ENCODE results near the gene ZNF366.

The ZNF366 gene

GRCh38 chr5:72438141-72438540 is 69.1 kb downstream of the ZNF366 start:
- DNase-seq (ENCODE audit: extremely low spot score) = no peak
- no peak for TF ChIP-seq SP1 (IDR thresholded peaks at IDR 0.05)
- no peak for TF ChIP-seq FOXA1 (IDR thresholded peaks at IDR 0.05)
- no peak for TF ChIP-seq BHLHE40 (IDR thresholded peaks at IDR 0.05; ENCODE audit: borderline replicate concordance)
- no peak for TF ChIP-seq TARDBP (IDR thresholded peaks at IDR 0.05)
- no peak for TF ChIP-seq NFRKB (IDR thresholded peaks at IDR 0.05)
- no peak for TF ChIP-seq FOXM1 (IDR thresholded peaks at IDR 0.05; ENCODE audit: borderline replicate concordance)
- TF ChIP-seq SUZ12 (IDR thresholded peaks at IDR 0.05) = no peak
- TF ChIP-seq ARNT (IDR thresholded peaks at IDR 0.05) = no peak
- no peak for TF ChIP-seq ZNF384 (IDR thresholded peaks at IDR 0.05)
- no peak for TF ChIP-seq ELF4 (IDR thresholded peaks at IDR 0.05)
- TF ChIP-seq CTBP1 (IDR thresholded peaks at IDR 0.05; ENCODE audit: borderline replicate concordance) = no peak
- no peak for TF ChIP-seq PKNOX1 (IDR thresholded peaks at IDR 0.05)
- ChIA-PET POLR2A (no interaction called here), CTCF (interaction anchor here (0.6 kb wide), 1 partner anchor 381 kb away, joined by 7 read pairs; no protein-coding TSS in a partner anchor)

GRCh38 chr5:72436796-72437471 is 70.3 kb downstream of the ZNF366 start:
- no peak for DNase-seq (ENCODE audit: extremely low spot score)
- CTCF ChIA-PET = no interaction called here
- TF ChIP-seq ELF4 (IDR thresholded peaks at IDR 0.05) = no peak
- TF ChIP-seq SP1 (IDR thresholded peaks at IDR 0.05) = no peak
- no peak for TF ChIP-seq ARNT (IDR thresholded peaks at IDR 0.05)
- no peak for TF ChIP-seq CTBP1 (IDR thresholded peaks at IDR 0.05; ENCODE audit: borderline replicate concordance)
- TF ChIP-seq NFRKB (IDR thresholded peaks at IDR 0.05) = no peak
- no peak for TF ChIP-seq PKNOX1 (IDR thresholded peaks at IDR 0.05)
- no peak for TF ChIP-seq L3MBTL2 (conservative IDR thresholded peaks at IDR 0.05)
- TF ChIP-seq ZNF384 (IDR thresholded peaks at IDR 0.05) = no peak
- TF ChIP-seq FOXK2 (IDR thresholded peaks at IDR 0.05) = no peak
- TF ChIP-seq TARDBP (IDR thresholded peaks at IDR 0.05) = no peak
- TF ChIP-seq FOXM1 (IDR thresholded peaks at IDR 0.05; ENCODE audit: borderline replicate concordance) = no peak
- no peak for TF ChIP-seq LEF1 (IDR thresholded peaks at IDR 0.05; ENCODE audit: borderline replicate concordance)
- TF ChIP-seq SUZ12 (IDR thresholded peaks at IDR 0.05) = no peak
- TF ChIP-seq HDGF (IDR thresholded peaks at IDR 0.05; ENCODE audit: borderline replicate concordance) = no peak
- TF ChIP-seq BHLHE40 (IDR thresholded peaks at IDR 0.05; ENCODE audit: borderline replicate concordance) = no peak
- no peak for TF ChIP-seq FOXA1 (IDR thresholded peaks at IDR 0.05)
- POLR2A ChIA-PET = no interaction called here

GRCh38 chr5:72434781-72435437 is 72.3 kb downstream of the ZNF366 start:
- ChIA-PET CTCF (no interaction called here), POLR2A (no interaction called here)
- DNase-seq (ENCODE audit: extremely low spot score) = no peak
- no peak for TF ChIP-seq FOXM1 (IDR thresholded peaks at IDR 0.05; ENCODE audit: borderline replicate concordance)
- TF ChIP-seq ARNT (IDR thresholded peaks at IDR 0.05) = no peak
- TF ChIP-seq L3MBTL2 (conservative IDR thresholded peaks at IDR 0.05) = no peak
- TF ChIP-seq TARDBP (IDR thresholded peaks at IDR 0.05) = no peak
- TF ChIP-seq PKNOX1 (IDR thresholded peaks at IDR 0.05) = no peak
- TF ChIP-seq ZNF384 (IDR thresholded peaks at IDR 0.05) = no peak
- no peak for TF ChIP-seq SUZ12 (IDR thresholded peaks at IDR 0.05)
- no peak for TF ChIP-seq ELF4 (IDR thresholded peaks at IDR 0.05)
- no peak for TF ChIP-seq BHLHE40 (IDR thresholded peaks at IDR 0.05; ENCODE audit: borderline replicate concordance)
- no peak for TF ChIP-seq SP1 (IDR thresholded peaks at IDR 0.05)
- no peak for TF ChIP-seq HDGF (IDR thresholded peaks at IDR 0.05; ENCODE audit: borderline replicate concordance)
- TF ChIP-seq CTBP1 (IDR thresholded peaks at IDR 0.05; ENCODE audit: borderline replicate concordance) = no peak
- no peak for TF ChIP-seq LEF1 (IDR thresholded peaks at IDR 0.05; ENCODE audit: borderline replicate concordance)
- no peak for TF ChIP-seq NFRKB (IDR thresholded peaks at IDR 0.05)
- no peak for TF ChIP-seq FOXK2 (IDR thresholded peaks at IDR 0.05)
- no peak for TF ChIP-seq FOXA1 (IDR thresholded peaks at IDR 0.05)

- POLR2A ChIA-PET = no interaction called here
- TF ChIP-seq FOXA1 (IDR thresholded peaks at IDR 0.05) (no peak), HDGF (IDR thresholded peaks at IDR 0.05; ENCODE audit: borderline replicate concordance) (no peak), SP1 (IDR thresholded peaks at IDR 0.05) (no peak), FOXM1 (IDR thresholded peaks at IDR 0.05; ENCODE audit: borderline replicate concordance) (no peak), FOXK2 (IDR thresholded peaks at IDR 0.05) (no peak), LEF1 (IDR thresholded peaks at IDR 0.05; ENCODE audit: borderline replicate concordance) (no peak), BHLHE40 (IDR thresholded peaks at IDR 0.05; ENCODE audit: borderline replicate concordance) (no peak), NFRKB (IDR thresholded peaks at IDR 0.05) (no peak), SUZ12 (IDR thresholded peaks at IDR 0.05) (no peak), ELF4 (IDR thresholded peaks at IDR 0.05) (no peak), CTBP1 (IDR thresholded peaks at IDR 0.05; ENCODE audit: borderline replicate concordance) (no peak), ARNT (IDR thresholded peaks at IDR 0.05) (no peak), PKNOX1 (IDR thresholded peaks at IDR 0.05) (no peak), TARDBP (IDR thresholded peaks at IDR 0.05) (no peak)
- CTCF ChIA-PET = no interaction called here
- DNase-seq (ENCODE audit: extremely low spot score) = no peak
Measured at GRCh38 chr5:72434056-72434780, 73.0 kb downstream of the ZNF366 start.

All from HEK293T (cell line).